Peyer's patch (tissue), 4 donors: ENCODE data around the gene EWSR1. TPM values are rescaled to one million over a fixed set of nuclear protein-coding genes. Genes with fewer than 3 reads are reported as not detected.

Source experiments
- DNase-seq, 3 donors: peaks; one replicate each; pipeline ENCODE4 v3.0.0-alpha.2; 2017 to 2019
- H3K27ac ChIP-seq, 4 donors: fragments of 200-600 bp; sonication (generic); one replicate each; pipeline ENCODE4 v1.5.1; 2016 to 2019
- H3K27me3 ChIP-seq, 2 donors: fragments of 200-600 bp; sonication (generic); one replicate each; pipeline ENCODE4 v1.5.1; 2019
- H3K36me3 ChIP-seq, 3 donors: fragments of 200-600 bp; sonication (generic); one replicate each; pipeline ENCODE4 v1.5.1; 2016 to 2019
- H3K4me1 ChIP-seq, 4 donors: fragments of 200-600 bp; sonication (generic); one replicate each; pipeline ENCODE4 v1.5.1; 2016 to 2019
- H3K4me3 ChIP-seq, 4 donors: fragments of 200-600 bp; sonication (generic); 1 replicate in 3 of 4; 2 replicates in 1 of 4; pipeline ENCODE4 v1.5.1; 2016 to 2019; ENCODE audit warnings: mild to moderate bottlenecking in 1 of 4
- H3K9me3 ChIP-seq, 4 donors: fragments of 200-600 bp; sonication (generic); one replicate each; pipeline ENCODE4 v1.5.1; 2016 to 2019; ENCODE audit warnings: mild to moderate bottlenecking in 1 of 4
- POLR2A ChIP-seq, 2 donors: fragments of 450-650 bp; IDR thresholded peaks; one replicate each; pipeline ENCODE4 v1.5.1; 2017; ENCODE audit warnings: antibody characterized with exemption in 2 of 2, mild to moderate bottlenecking in 2 of 2, moderate library complexity in 2 of 2
- total RNA-seq, 4 donors: library from RNA; depleted of rRNA; stranded (reverse); fragments of >200 nt; gene quantifications; one replicate each; pipeline ENCODE4 v1.1.0, GENCODE V29; 2016
- TF ChIP-seq, protein P1 (sequence below), 6 experiments: fragments of 450-650 bp in 4 of 6; fragments of 200-600 bp in 2 of 6; sonication (generic) in 1 of 6; IDR thresholded peaks; one replicate each; pipeline ENCODE4 v1.5.1; 2017 to 2019; ENCODE audit warnings: antibody characterized with exemption in 6 of 6, mild to moderate bottlenecking in 3 of 6, moderate library complexity in 1 of 6

Gene EWSR1
- total RNA-seq, 4 donors from 2014 or later: 186 to 444 (median 276) TPM

DNA sequence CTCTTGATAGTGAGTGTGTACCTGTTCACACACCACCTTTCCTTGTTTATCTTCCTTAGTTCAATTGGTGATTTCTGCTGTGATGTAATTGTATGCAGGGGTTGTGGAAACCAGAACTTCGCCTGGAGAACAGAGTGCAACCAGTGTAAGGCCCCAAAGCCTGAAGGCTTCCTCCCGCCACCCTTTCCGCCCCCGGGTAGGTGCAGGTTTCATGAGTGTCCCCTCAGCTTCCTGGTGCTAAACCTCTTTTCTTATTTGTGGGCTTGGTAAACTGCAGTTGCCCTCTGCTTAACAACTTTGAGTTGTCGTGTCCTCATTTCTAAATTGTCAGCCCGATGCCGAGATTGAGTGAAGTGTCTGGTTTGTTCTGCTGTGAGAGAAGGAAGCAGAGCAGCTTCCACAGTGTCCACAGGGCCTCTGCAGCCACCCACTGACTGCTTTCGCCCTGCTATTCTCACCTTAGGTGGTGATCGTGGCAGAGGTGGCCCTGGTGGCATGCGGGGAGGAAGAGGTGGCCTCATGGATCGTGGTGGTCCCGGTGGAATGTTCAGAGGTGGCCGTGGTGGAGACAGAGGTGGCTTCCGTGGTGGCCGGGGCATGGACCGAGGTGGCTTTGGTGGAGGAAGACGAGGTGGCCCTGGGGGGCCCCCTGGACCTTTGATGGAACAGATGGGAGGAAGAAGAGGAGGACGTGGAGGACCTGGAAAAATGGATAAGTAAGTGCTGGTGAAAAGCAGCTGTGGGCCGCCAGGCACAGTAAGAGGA lies 31.2 kb downstream of the EWSR1 start:
- Histone ChIP-seq H3K9me3 (no peaks in the 10 kb centered on the region), H3K27ac (no peak overlapping the region), H3K27me3 (no peaks in the 10 kb centered on the region), H3K4me3 (no peak overlapping the region), H3K36me3 (peaks cover 0 to 69% (median 2%) of the 10 kb centered on the region in 3 donors), H3K4me1 (peaks cover 0 to 27% (median 2%) of the 10 kb centered on the region in 4 donors)
- no peak for TF ChIP-seq POLR2A (IDR thresholded peaks at IDR 0.05)
- TF ChIP-seq, protein P1, sequence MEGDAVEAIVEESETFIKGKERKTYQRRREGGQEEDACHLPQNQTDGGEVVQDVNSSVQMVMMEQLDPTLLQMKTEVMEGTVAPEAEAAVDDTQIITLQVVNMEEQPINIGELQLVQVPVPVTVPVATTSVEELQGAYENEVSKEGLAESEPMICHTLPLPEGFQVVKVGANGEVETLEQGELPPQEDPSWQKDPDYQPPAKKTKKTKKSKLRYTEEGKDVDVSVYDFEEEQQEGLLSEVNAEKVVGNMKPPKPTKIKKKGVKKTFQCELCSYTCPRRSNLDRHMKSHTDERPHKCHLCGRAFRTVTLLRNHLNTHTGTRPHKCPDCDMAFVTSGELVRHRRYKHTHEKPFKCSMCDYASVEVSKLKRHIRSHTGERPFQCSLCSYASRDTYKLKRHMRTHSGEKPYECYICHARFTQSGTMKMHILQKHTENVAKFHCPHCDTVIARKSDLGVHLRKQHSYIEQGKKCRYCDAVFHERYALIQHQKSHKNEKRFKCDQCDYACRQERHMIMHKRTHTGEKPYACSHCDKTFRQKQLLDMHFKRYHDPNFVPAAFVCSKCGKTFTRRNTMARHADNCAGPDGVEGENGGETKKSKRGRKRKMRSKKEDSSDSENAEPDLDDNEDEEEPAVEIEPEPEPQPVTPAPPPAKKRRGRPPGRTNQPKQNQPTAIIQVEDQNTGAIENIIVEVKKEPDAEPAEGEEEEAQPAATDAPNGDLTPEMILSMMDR (IDR thresholded peaks at IDR 0.05): no peak
- DNase-seq: peak in 1 of 3 donors; percentile 32

DNA sequence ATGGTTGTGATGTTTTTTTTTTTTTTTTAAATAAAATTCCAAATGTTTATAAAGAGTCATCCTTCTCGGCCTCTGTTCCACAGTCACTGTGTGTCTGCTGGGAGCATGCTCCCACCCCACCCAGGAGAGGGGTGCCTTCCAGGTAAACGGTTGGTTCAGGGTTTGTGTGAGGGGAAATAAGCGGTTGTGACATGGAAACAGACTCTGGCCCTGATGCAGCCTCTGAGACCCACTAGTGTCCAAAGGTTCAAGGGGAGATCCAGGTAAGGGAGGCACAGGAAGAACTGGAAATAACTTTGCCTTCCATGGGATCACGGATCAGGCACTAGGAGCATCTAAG lies 32.4 kb downstream of the EWSR1 start:
- DNase-seq: peak in 1 of 3 donors; percentile 39
- Histone ChIP-seq H3K27me3 (no peaks in the 10 kb centered on the region), H3K9me3 (no peaks in the 10 kb centered on the region), H3K4me3 (no peak overlapping the region), H3K36me3 (peaks cover 0 to 58% (median 2%) of the 10 kb centered on the region in 3 donors), H3K27ac (no peak overlapping the region), H3K4me1 (peaks cover 0 to 27% (median 2%) of the 10 kb centered on the region in 4 donors)
- TF ChIP-seq, protein P1 (IDR thresholded peaks at IDR 0.05): no peak
- TF ChIP-seq POLR2A (IDR thresholded peaks at IDR 0.05): no peak

DNA sequence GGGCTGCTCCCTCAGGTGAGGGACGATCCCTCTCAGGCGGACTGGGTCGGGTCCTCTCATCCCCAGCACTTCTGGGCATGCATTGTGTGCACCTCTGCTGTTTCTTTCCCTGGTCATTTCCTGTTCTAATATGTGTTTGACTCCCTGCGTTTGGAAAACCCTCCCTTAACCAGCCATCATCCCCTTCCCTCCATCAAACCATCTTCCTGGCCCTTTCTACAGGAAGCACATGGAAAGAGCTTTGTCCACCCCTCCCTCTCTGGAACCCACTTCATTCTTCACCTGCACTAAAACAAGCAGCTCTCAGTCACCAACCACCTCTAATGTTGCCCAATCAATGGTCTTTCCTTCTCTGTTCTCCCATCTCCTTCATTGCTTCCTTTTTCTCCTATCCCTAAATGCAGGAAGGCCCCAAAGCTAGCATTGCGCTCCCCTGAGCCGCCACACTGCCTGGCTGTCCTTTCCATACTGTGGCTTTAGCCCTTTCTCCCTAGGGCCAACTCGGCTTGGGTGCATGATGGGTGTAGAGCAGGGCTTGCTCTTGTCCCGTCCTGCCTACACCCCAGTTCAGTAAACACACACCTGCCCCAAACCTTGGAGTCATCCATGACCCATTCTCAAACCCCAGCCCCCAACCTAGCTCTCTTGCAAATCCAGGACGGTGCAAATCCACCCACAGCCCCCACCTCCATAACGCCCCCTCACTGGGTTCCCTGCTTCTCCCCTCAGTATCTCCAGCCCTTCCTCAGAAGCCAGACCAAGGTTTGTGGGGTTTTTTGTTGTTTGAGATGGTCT lies 32.9 kb downstream of the EWSR1 start:
- H3K27ac ChIP-seq: no peak overlapping the region
- no peak overlapping the region for H3K4me3 ChIP-seq
- no peaks in the 10 kb centered on the region for H3K9me3 ChIP-seq
- peak in 1 of 3 donors; percentile 45 for DNase-seq
- no peak for TF ChIP-seq POLR2A (IDR thresholded peaks at IDR 0.05)
- TF ChIP-seq, protein P1 (IDR thresholded peaks at IDR 0.05): no peak
- H3K4me1 ChIP-seq: peaks cover 0 to 27% (median 3%) of the 10 kb centered on the region in 4 donors
- H3K36me3 ChIP-seq: peaks cover 0 to 52% (median 2%) of the 10 kb centered on the region in 3 donors
- H3K27me3 ChIP-seq: no peaks in the 10 kb centered on the region

DNA sequence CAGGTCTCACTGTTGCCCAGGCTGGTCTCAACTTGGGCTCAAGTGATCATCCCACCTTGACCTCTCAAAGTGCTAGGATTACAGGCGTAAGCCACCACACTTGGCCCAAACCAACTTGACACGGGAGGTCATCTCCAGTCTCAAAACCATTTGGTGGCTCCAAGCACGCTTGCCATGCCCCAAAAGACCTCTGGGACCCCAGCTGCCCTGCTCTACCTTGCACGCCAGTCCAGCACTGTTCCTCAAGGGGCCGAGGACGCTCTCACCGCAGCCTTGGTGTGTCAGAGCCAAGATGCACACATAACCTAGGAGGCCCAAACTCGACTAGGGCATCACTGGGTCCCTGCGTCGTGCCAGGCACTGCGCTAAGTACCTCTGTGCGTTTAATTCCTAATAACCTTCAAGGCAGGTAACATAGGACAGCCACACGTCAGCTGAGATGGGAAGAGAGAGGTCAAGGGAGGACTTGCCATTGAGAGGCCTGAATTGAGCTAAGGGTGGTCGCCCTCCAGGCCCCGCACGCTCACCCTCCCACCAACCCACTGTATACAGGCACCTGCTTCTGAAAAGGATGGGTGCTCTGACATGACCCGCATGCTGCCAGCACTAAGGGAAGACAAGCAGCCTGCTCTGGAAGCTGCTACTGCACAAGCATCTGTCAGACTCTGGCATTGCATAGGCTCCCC lies 33.8 kb downstream of the EWSR1 start:
- DNase-seq: peak in 2 of 3 donors; percentile 44 to 45
- no peak for TF ChIP-seq POLR2A (IDR thresholded peaks at IDR 0.05)
- TF ChIP-seq, protein P1 (IDR thresholded peaks at IDR 0.05): no peak
- Histone ChIP-seq H3K27ac (peak overlapping the region in 2 of 4 donors; percentile 65 to 76), H3K9me3 (no peaks in the 10 kb centered on the region), H3K36me3 (peaks cover 0 to 43% (median 2%) of the 10 kb centered on the region in 3 donors), H3K4me1 (peaks cover 0 to 27% (median 7%) of the 10 kb centered on the region in 4 donors), H3K27me3 (no peaks in the 10 kb centered on the region), H3K4me3 (no peak overlapping the region)

DNA sequence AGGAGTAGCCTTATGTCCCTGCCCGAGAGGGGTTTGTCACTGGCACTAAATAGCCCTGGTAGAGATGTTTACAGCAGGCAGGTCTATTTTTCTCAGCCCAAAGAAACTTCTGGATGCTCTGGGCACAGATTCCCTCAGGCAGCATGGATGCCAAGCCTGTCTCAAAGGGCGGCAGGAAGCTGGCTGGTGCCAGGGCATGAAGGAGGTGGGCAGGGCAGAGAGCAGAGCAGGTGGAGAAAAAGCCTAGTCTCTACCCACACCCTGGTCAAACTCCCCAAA lies 34.3 kb downstream of the EWSR1 start:
- Histone ChIP-seq H3K4me1 (peaks cover 0 to 27% (median 10%) of the 10 kb centered on the region in 4 donors), H3K9me3 (no peaks in the 10 kb centered on the region), H3K36me3 (peaks cover 0 to 39% (median 2%) of the 10 kb centered on the region in 3 donors), H3K27ac (peak overlapping the region in 2 of 4 donors; percentile 65 to 76), H3K4me3 (no peak overlapping the region), H3K27me3 (no peaks in the 10 kb centered on the region)
- no peak for DNase-seq
- TF ChIP-seq, protein P1 (IDR thresholded peaks at IDR 0.05): no peak
- no peak for TF ChIP-seq POLR2A (IDR thresholded peaks at IDR 0.05)
